IMR-90 (cell line): ENCODE results near the gene PFN2. TPM values are rescaled to one million over a fixed set of nuclear protein-coding genes. Genes with fewer than 3 reads are reported as not detected.

Source experiments
- ATAC-seq: fragments of 200-7000 bp; cut with Tn5 transposase; 2 replicates; pipeline ENCODE4 v1.9.1; 2020; ENCODE audit warnings: low read depth, mild to moderate bottlenecking, moderate library complexity
- BruUV-seq: library from RNA; stranded (reverse); fragments of 400-500 nt; replicated peaks from 2 replicates; lab custom pipeline; 2021; lab: Mats Ljungman, UMichigan
- CTCF ChIA-PET: fragments of 300-600 bp; formaldehyde crosslinking; extraction: SDS; loops from one replicate; lab custom pipeline; 2021; ENCODE audit warnings: antibody characterized with exemption; lab: Yijun Ruan, JAX
- POLR2A ChIA-PET: fragments of 300-600 bp; sonication (Branson Sonifier 250); formaldehyde crosslinking; loops from one replicate; lab custom pipeline; 2022; ENCODE audit warnings: antibody characterized with exemption; ENCODE audit not compliant: unreplicated experiment; lab: Charles Lee
- DNase-seq: peaks from one replicate; pipeline ENCODE4 v3.0.0; 2013
- H2AFZ ChIP-seq: replicated peaks from 2 replicates; pipeline ENCODE3; 2013; ENCODE audit warnings: low read length, mild to moderate bottlenecking; ENCODE audit not compliant: poor library complexity
- H2AK5ac ChIP-seq: 2 replicates; pipeline ENCODE4 v1.6.1; 2013; ENCODE audit warnings: low read depth, low read length, inconsistent platforms
- H2AK9ac ChIP-seq: replicated peaks from 2 replicates; pipeline ENCODE3; 2013; ENCODE audit warnings: mild to moderate bottlenecking, low read depth, low read length, moderate library complexity; ENCODE audit not compliant: poor library complexity
- H2BK120ac ChIP-seq: 2 replicates; pipeline ENCODE4 v1.6.1; 2013; ENCODE audit warnings: low read depth, low read length, inconsistent platforms
- H2BK15ac ChIP-seq: 3 replicates; pipeline ENCODE4 v1.6.1; 2013; ENCODE audit warnings: low read depth, low read length, inconsistent platforms
- H2BK20ac ChIP-seq: 2 replicates; pipeline ENCODE4 v1.6.1; 2013; ENCODE audit warnings: low read depth, mild to moderate bottlenecking, inconsistent platforms, low read length, moderate library complexity
- H2BK5ac ChIP-seq: 2 replicates; pipeline ENCODE4 v1.6.1; 2013; ENCODE audit warnings: mild to moderate bottlenecking, low read depth, low read length, inconsistent platforms; ENCODE audit not compliant: poor library complexity, severe bottlenecking
- H3K14ac ChIP-seq: replicated peaks from 2 replicates; pipeline ENCODE4 v1.6.1; 2013; ENCODE audit warnings: low read depth, low read length, inconsistent platforms
- H3K18ac ChIP-seq: 2 replicates; pipeline ENCODE4 v1.6.1; 2013; ENCODE audit warnings: low read depth, low read length, control low read depth
- H3K23ac ChIP-seq: 2 replicates; pipeline ENCODE4 v1.6.1; 2013; ENCODE audit warnings: low read depth, low read length, inconsistent platforms
- H3K27ac ChIP-seq: 2 replicates; pipeline ENCODE4 v1.5.1; 2013; ENCODE audit warnings: mild to moderate bottlenecking, control low read depth, low read length; ENCODE audit not compliant: insufficient read depth
- H3K27me3 ChIP-seq: 2 replicates; pipeline ENCODE4 v1.6.1; 2013; ENCODE audit warnings: low read length; ENCODE audit not compliant: control insufficient read depth, insufficient read depth
- H3K36me3 ChIP-seq: 2 replicates; pipeline ENCODE4 v1.6.1; 2013; ENCODE audit warnings: low read length, mixed read lengths; ENCODE audit not compliant: control insufficient read depth, insufficient read depth
- H3K4ac ChIP-seq: 2 replicates; pipeline ENCODE4 v1.6.1; 2013; ENCODE audit warnings: low read depth, low read length, inconsistent platforms
- H3K4me1 ChIP-seq: 2 replicates; pipeline ENCODE4 v1.6.1; 2013; ENCODE audit warnings: low read length, mixed read lengths; ENCODE audit not compliant: control insufficient read depth, insufficient read depth
- H3K4me2 ChIP-seq: 2 replicates; pipeline ENCODE4 v1.6.1; 2013; ENCODE audit warnings: low read depth, mild to moderate bottlenecking, control low read depth, low read length, moderate library complexity
- H3K4me3 ChIP-seq: 2 replicates; pipeline ENCODE4 v1.5.1; 2013; ENCODE audit warnings: low read depth, mild to moderate bottlenecking, control low read depth, low read length, moderate library complexity; ENCODE audit not compliant: insufficient read depth
- H3K56ac ChIP-seq: 2 replicates; pipeline ENCODE4 v1.6.1; 2013; ENCODE audit warnings: low read length, inconsistent platforms; ENCODE audit not compliant: insufficient read depth; ENCODE audit errors: extremely low read depth
- H3K79me1 ChIP-seq, 2 experiments: 2 replicates each; pipeline ENCODE4 v1.6.1; 2013; ENCODE audit warnings: low read length in 2 of 2, inconsistent platforms in 1 of 2, low read depth in 1 of 2
- H3K9ac ChIP-seq: 2 replicates; pipeline ENCODE4 v1.6.1; 2013; ENCODE audit warnings: low read depth, low read length, control low read depth
- H3K9me1 ChIP-seq: 2 replicates; pipeline ENCODE4 v1.6.1; 2013; ENCODE audit warnings: low read length, inconsistent platforms; ENCODE audit not compliant: insufficient read depth
- H3K9me3 ChIP-seq: 2 replicates; pipeline ENCODE4 v1.6.1; 2013; ENCODE audit warnings: low read length; ENCODE audit not compliant: control insufficient read depth, insufficient read depth
- H4K20me1 ChIP-seq: 2 replicates; pipeline ENCODE4 v1.6.1; 2013; ENCODE audit warnings: low read length, inconsistent platforms; ENCODE audit not compliant: insufficient read depth
- H4K5ac ChIP-seq: 2 replicates; pipeline ENCODE4 v1.6.1; 2013; ENCODE audit warnings: mild to moderate bottlenecking, low read depth, low read length, control low read depth
- H4K8ac ChIP-seq, 2 experiments: 2 replicates each; pipeline ENCODE4 v1.6.1; 2013; ENCODE audit warnings: low read depth in 2 of 2, low read length in 2 of 2, control low read depth in 1 of 2, inconsistent platforms in 1 of 2
- H4K91ac ChIP-seq: 2 replicates; pipeline ENCODE4 v1.6.1; 2013; ENCODE audit warnings: low read depth, low read length, inconsistent platforms; ENCODE audit not compliant: insufficient read depth
- dilution Hi-C: fragments of 300-500 bp; cut with HindIII; formaldehyde crosslinking; loops from one replicate; pipeline ENCODE4 v1.14.3; 2018; ENCODE audit warnings: low sequenced_read_pairs; ENCODE audit not compliant: unreplicated experiment
- in situ Hi-C: fragments of 300-500 bp; cut with MboI; formaldehyde crosslinking; loops from 3 replicates; pipeline ENCODE4 v1.14.3; 2019; ENCODE audit warnings: low sequenced_read_pairs, inconsistent platforms, mixed read lengths
- intact Hi-C: fragments of 100-400 bp; cut with micrococcal nuclease; formaldehyde crosslinking; loops from 2 replicates; pipeline ENCODE4 v1.10.0; 2022
- polyA plus RNA-seq, 3 experiments: library from polyadenylated mRNA; depleted of rRNA; stranded (reverse); fragments of >200 nt; gene quantifications; 2 replicates each; pipeline ENCODE4 v1.2.3, GENCODE V29; 2012; ENCODE audit warnings: low replicate concordance in 1 of 3
- total RNA-seq: library from RNA; depleted of rRNA; stranded (reverse); fragments of >200 nt; gene quantifications from 2 replicates; pipeline ENCODE4 v1.2.3, GENCODE V29; 2012
- TF ChIP-seq, protein P1 (sequence below): fragments of 150-350 bp; IDR thresholded peaks from 2 replicates; pipeline ENCODE4 v1.6.1; 2017; ENCODE audit warnings: mild to moderate bottlenecking, antibody characterized with exemption, low read length, low read depth

The PFN2 gene
- total and polyA plus RNA-seq, 2 of the 4 experiments (the other 2 are of a cell fraction) = 256 to 444 TPM

DNA sequence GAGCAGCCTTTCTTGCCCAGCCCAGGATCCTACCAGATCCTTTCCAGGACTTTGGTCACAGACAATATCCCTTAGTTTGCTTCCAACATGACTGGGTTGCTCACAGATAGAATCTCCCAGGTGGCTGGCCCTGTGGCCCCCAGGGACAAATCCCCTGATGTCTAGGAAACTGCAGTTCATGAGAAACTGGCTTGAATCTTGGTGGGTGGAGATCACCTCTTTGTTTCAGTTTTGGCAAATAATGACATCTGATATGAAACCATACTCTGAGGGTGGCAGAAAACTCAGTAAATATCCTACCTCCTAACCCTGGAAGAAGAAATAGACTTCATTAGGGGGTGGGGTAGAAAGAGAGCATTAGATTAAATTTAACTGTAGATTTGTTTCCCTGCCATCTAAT, 44.1 kb upstream of the PFN2 start:
- DNase-seq = no peak
- no peak overlapping the region for H2AK5ac ChIP-seq
- H2BK5ac ChIP-seq = no peak overlapping the region
- H3K4me3 ChIP-seq = no peak overlapping the region
- no peaks in the 10 kb centered on the region for H3K36me3 ChIP-seq
- H4K91ac ChIP-seq = no peak overlapping the region
- no peaks in the 10 kb centered on the region for H3K9me1 ChIP-seq
- TF ChIP-seq, protein P1, sequence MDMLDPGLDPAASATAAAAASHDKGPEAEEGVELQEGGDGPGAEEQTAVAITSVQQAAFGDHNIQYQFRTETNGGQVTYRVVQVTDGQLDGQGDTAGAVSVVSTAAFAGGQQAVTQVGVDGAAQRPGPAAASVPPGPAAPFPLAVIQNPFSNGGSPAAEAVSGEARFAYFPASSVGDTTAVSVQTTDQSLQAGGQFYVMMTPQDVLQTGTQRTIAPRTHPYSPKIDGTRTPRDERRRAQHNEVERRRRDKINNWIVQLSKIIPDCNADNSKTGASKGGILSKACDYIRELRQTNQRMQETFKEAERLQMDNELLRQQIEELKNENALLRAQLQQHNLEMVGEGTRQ = no peak
- in situ Hi-C loops = no loop called here
- dilution Hi-C loops = no loop called here
- H3K79me1 ChIP-seq = no peaks in the 10 kb centered on the region
- intact Hi-C loops = no loop called here
- no peak overlapping the region for H3K56ac ChIP-seq
- no peaks in the 10 kb centered on the region for H4K20me1 ChIP-seq
- H3K14ac ChIP-seq = no peak overlapping the region
- H3K4ac ChIP-seq = no peak overlapping the region
- H2AFZ ChIP-seq = no peak overlapping the region
- no peak overlapping the region for H4K5ac ChIP-seq
- no peak overlapping the region for H3K27ac ChIP-seq
- H2BK15ac ChIP-seq = no peak overlapping the region
- no peak for ATAC-seq
- ChIA-PET POLR2A (no interaction called here), CTCF (no interaction called here)
- H2BK20ac ChIP-seq = no peak overlapping the region
- H3K4me2 ChIP-seq = no peak overlapping the region
- H3K9ac ChIP-seq = no peak overlapping the region
- H3K23ac ChIP-seq = no peak overlapping the region
- no peaks in the 10 kb centered on the region for H3K9me3 ChIP-seq
- no peak overlapping the region for H2AK9ac ChIP-seq
- H3K4me1 ChIP-seq = no peaks in the 10 kb centered on the region
- no peak overlapping the region for H2BK120ac ChIP-seq
- H3K18ac ChIP-seq = no peak overlapping the region
- H4K8ac ChIP-seq = no peak overlapping the region
- BruUV-seq = no TSS peak
- no peaks in the 10 kb centered on the region for H3K27me3 ChIP-seq
